CD4-positive, alpha-beta T cell (primary cell): Measurements from ENCODE around the gene KPNA1. TPM values are rescaled to one million over a fixed set of nuclear protein-coding genes. Genes with fewer than 3 reads are reported as not detected.
A peak's percentile ranks its signal among the peaks of the same experiment; 100 is the strongest.

Experiments
- ATAC-seq: fragments of 200-7000 bp; cut with Tn5 transposase; one replicate; pipeline ENCODE4 v1.10.0; 2022; ENCODE audit warnings: mild to moderate bottlenecking; ENCODE audit not compliant: poor library complexity
- CTCF ChIA-PET: fragments of 350-600 bp; sonication (Branson Sonifier 250); formaldehyde crosslinking; loops from one replicate; lab custom pipeline; 2021; ENCODE audit warnings: antibody characterized with exemption, inconsistent platforms; lab: Charles Lee
- POLR2A ChIA-PET: fragments of 350-600 bp; sonication (Branson Sonifier 250); formaldehyde crosslinking; loops from one replicate; lab custom pipeline; 2021; ENCODE audit warnings: antibody characterized with exemption, inconsistent platforms; lab: Charles Lee
- DNase-seq, 14 experiments: peaks; one replicate each; pipeline ENCODE4 v3.0.0-alpha.2; 2013 to 2020; ENCODE audit warnings: mixed read lengths in 2 of 14
- H3K27ac ChIP-seq, 2 donors: one replicate each; pipeline versions ENCODE4 v1.5.1 to v1.7.0; 2013; ENCODE audit warnings: low read length in 2 of 2, low read depth in 1 of 2, mild to moderate bottlenecking in 1 of 2
- H3K27me3 ChIP-seq, 2 experiments: 1 replicate in 1 of 2; 2 replicates in 1 of 2; pipeline versions ENCODE4 v1.6.1 to v1.7.0; 2013; ENCODE audit warnings: low read length in 2 of 2, control low read depth in 1 of 2, mild to moderate bottlenecking in 1 of 2, moderate library complexity in 1 of 2; ENCODE audit not compliant: insufficient read depth in 2 of 2, control insufficient read depth in 1 of 2
- H3K36me3 ChIP-seq: one replicate; pipeline ENCODE4 v1.6.1; 2013; ENCODE audit warnings: low read length, control low read depth; ENCODE audit not compliant: insufficient read depth
- H3K4me1 ChIP-seq: one replicate; pipeline ENCODE4 v1.6.1; 2013; ENCODE audit warnings: low read length, control low read depth; ENCODE audit not compliant: insufficient read depth
- H3K4me3 ChIP-seq: one replicate; pipeline ENCODE4 v1.5.1; 2013; ENCODE audit warnings: mild to moderate bottlenecking, low read length, moderate library complexity
- H3K9me3 ChIP-seq, 2 experiments: 1 replicate in 1 of 2; 2 replicates in 1 of 2; pipeline versions ENCODE4 v1.6.1 to v1.7.0; 2013; ENCODE audit warnings: low read length in 2 of 2, mild to moderate bottlenecking in 2 of 2, control low read depth in 1 of 2, moderate library complexity in 1 of 2; ENCODE audit not compliant: control insufficient read depth in 1 of 2, insufficient read depth in 1 of 2
- H3K27ac Mint-ChIP-seq: one replicate; pipeline ENCODE4 v1.8.0; 2020; ENCODE audit warnings: mixed read lengths
- H3K27me3 Mint-ChIP-seq: one replicate; pipeline ENCODE4 v1.8.0; 2021; ENCODE audit warnings: mixed read lengths
- H3K36me3 Mint-ChIP-seq: one replicate; pipeline ENCODE4 v1.8.0; 2021; ENCODE audit warnings: low read depth, mixed read lengths
- H3K4me1 Mint-ChIP-seq: one replicate; pipeline ENCODE4 v1.8.0; 2021; ENCODE audit warnings: low read depth, mixed read lengths
- H3K4me3 Mint-ChIP-seq: one replicate; pipeline ENCODE4 v1.8.0; 2020; ENCODE audit warnings: mild to moderate bottlenecking, mixed read lengths
- H3K9me3 Mint-ChIP-seq: one replicate; pipeline ENCODE4 v1.8.0; 2020; ENCODE audit warnings: mixed read lengths
- CTCF ChIP-seq: fragments of 200-600 bp; IDR thresholded peaks from one replicate; pipeline ENCODE4 v1.8.0; 2022; ENCODE audit warnings: antibody characterized with exemption, mild to moderate bottlenecking
- intact Hi-C, 2 experiments: fragments of 100-400 bp; cut with DNase I in 1 of 2; cut with micrococcal nuclease in 1 of 2; formaldehyde crosslinking; loops; one replicate each; pipeline versions ENCODE4 v1.15.1 to v1.9.0; 2023 to 2025; cut with DNase I, micrococcal nuclease
- total RNA-seq, 174 experiments: library from RNA in 2 of 174; stranded (reverse) in 2 of 174; gene quantifications; one replicate each; pipeline ENCODE4 v1.2.3 and lab custom pipeline; 2021 to 2026

Gene KPNA1
- total RNA-seq, 2 experiments from 2014 or later, result 46.2 to 49.8 TPM

GRCh38 chr3:122462406-122462805 lies 52.3 kb downstream of the KPNA1 start:
- TF ChIP-seq CTCF, result no peak
- no peak overlapping the region for H3K27ac Mint-ChIP-seq
- no peak overlapping the region for H3K27ac ChIP-seq
- ChIA-PET POLR2A (interaction anchor here (0.6 kb wide), 1 partner anchor 46 kb away, joined by 3 read pairs; no protein-coding TSS in a partner anchor), CTCF (no interaction called here)
- H3K4me1 Mint-ChIP-seq, result peaks cover 4% of the 10 kb centered on the region
- peaks cover 95% of the 10 kb centered on the region for H3K36me3 Mint-ChIP-seq
- H3K4me1 ChIP-seq, result no peaks in the 10 kb centered on the region
- DNase-seq (no peak), ATAC-seq (no peak)
- H3K27me3 ChIP-seq, result no peaks in the 10 kb centered on the region
- no peak overlapping the region for H3K4me3 ChIP-seq
- H3K4me3 Mint-ChIP-seq, result no peak overlapping the region
- H3K9me3 Mint-ChIP-seq, result no peaks in the 10 kb centered on the region
- H3K9me3 ChIP-seq, result no peaks in the 10 kb centered on the region
- no peaks in the 10 kb centered on the region for H3K27me3 Mint-ChIP-seq
- intact Hi-C loops, result no loop called here
- peaks cover 58% of the 10 kb centered on the region for H3K36me3 ChIP-seq

GRCh38 chr3:122461806-122462205 lies 52.9 kb downstream of the KPNA1 start:
- DNase-seq, result no peak
- no peaks in the 10 kb centered on the region for H3K9me3 Mint-ChIP-seq
- no peaks in the 10 kb centered on the region for H3K27me3 Mint-ChIP-seq
- Histone ChIP-seq H3K4me3 (no peak overlapping the region), H3K27me3 (no peaks in the 10 kb centered on the region), H3K27ac (no peak overlapping the region), H3K4me1 (no peaks in the 10 kb centered on the region), H3K36me3 (peaks cover 59% of the 10 kb centered on the region), H3K9me3 (no peaks in the 10 kb centered on the region)
- no peak for TF ChIP-seq CTCF
- H3K36me3 Mint-ChIP-seq, result peaks cover 96% of the 10 kb centered on the region
- H3K4me3 Mint-ChIP-seq, result no peak overlapping the region
- ATAC-seq, result no peak
- ChIA-PET POLR2A (no interaction called here), CTCF (no interaction called here)
- H3K4me1 Mint-ChIP-seq, result no peaks in the 10 kb centered on the region
- no peak overlapping the region for H3K27ac Mint-ChIP-seq
- intact Hi-C loops, result no loop called here

GRCh38 chr3:122458992-122459391 lies 55.7 kb downstream of the KPNA1 start:
- H3K27ac Mint-ChIP-seq, result peak overlapping the region; percentile 60
- Histone ChIP-seq H3K36me3 (peaks cover 67% of the 10 kb centered on the region), H3K4me3 (no peak overlapping the region), H3K27me3 (no peaks in the 10 kb centered on the region), H3K27ac (no peak overlapping the region), H3K9me3 (no peaks in the 10 kb centered on the region), H3K4me1 (no peaks in the 10 kb centered on the region)
- H3K36me3 Mint-ChIP-seq, result peaks cover 93% of the 10 kb centered on the region
- H3K27me3 Mint-ChIP-seq, result no peaks in the 10 kb centered on the region
- DNase-seq (peak in 3 of 14 experiments; percentile 11 to 17 (median 15)), ATAC-seq (no peak)
- no peaks in the 10 kb centered on the region for H3K9me3 Mint-ChIP-seq
- TF ChIP-seq CTCF, result no peak
- ChIA-PET CTCF (interaction anchor here (1.2 to 2.5 kb wide), 2 partner anchors 43 to 56 kb away, joined by 3 to 9 read pairs; partner anchors contain the start of genes KPNA1 and WDR5B), POLR2A (no interaction called here)
- intact Hi-C loops, result loop anchor here in 1 of 2 experiments (5.0 kb wide), 1 partner anchor 53 kb away; the partner anchor contains the start of gene KPNA1
- H3K4me3 Mint-ChIP-seq, result no peak overlapping the region
- H3K4me1 Mint-ChIP-seq, result no peaks in the 10 kb centered on the region
